Measurements from ENCODE around the gene BSPH1. TPM values are rescaled to one million over a fixed set of nuclear protein-coding genes. Genes with fewer than 3 reads are reported as not detected.
"Not testable (repeated sequence)": the region's sequence is repeated elsewhere in the genome, so short reads cannot be mapped to it uniquely, and the experiment has no call there.

Gene BSPH1, protein sequence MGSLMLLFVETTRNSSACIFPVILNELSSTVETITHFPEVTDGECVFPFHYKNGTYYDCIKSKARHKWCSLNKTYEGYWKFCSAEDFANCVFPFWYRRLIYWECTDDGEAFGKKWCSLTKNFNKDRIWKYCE
- not detected for total RNA-seq
- long read RNA-seq = 0 reads

- DNase-seq (no peak), ATAC-seq (no peak)
- intact Hi-C loops (cut with DNase I, micrococcal nuclease) = no loop called here
Observed at GRCh38 chr19:47992070-47992469, at the start of gene BSPH1. Gene BSPH1, minus strand, starts transcription at chr19:47992170. Its CDS starts 89 bp downstream, at chr19:47992081.

- intact Hi-C loops (cut with DNase I, micrococcal nuclease) = no loop called here
- no peak for ATAC-seq
- no peak for DNase-seq
Observed at GRCh38 chr19:48036765-48037164, 44.8 kb upstream of the BSPH1 start.

DNA sequence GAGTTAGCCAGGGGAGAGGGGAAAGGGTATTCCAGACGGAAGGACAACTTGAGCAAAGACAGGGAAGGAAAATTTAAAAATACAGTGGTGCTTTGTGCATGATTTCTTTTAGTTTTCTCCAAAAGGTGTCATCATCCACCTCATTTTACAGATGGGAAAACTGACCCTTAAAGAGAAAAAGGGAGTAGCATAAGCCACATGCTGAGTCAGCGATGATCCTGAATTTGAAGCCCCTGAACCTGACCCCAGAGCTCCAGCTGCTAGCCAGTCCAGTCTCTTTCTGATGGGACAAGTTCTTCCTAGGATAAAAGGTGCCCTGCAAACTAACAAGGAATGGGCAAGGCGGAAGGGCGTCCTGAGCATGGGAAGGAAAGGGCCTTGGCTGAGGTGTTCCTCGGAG lies 41.6 kb upstream of the BSPH1 start:
- DNase-seq (no peak), ATAC-seq (no peak)
- intact Hi-C loops (cut with DNase I, micrococcal nuclease) = no loop called here

DNA sequence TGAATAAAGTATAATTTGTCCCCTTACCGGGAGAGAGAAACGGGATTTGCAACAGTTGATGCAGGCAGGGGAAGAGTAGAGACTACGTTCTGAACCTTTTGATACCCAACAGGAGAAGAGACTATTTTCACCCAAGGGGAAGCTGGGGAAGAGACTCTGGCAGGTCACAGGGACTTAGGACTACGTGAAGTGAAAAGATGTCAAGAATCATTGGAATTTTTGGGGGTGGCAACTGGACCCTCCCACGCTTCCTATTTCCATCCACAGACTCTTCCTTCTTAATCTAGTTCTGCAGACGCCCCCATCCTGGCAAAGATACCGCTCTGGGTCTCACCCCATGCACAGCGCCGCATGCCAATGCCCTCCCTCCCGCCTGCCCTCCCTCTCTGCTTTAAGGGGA lies 38.1 kb upstream of the BSPH1 start:
- ATAC-seq (no peak), DNase-seq (no peak)
- intact Hi-C loops (cut with DNase I, micrococcal nuclease) = no loop called here

DNA sequence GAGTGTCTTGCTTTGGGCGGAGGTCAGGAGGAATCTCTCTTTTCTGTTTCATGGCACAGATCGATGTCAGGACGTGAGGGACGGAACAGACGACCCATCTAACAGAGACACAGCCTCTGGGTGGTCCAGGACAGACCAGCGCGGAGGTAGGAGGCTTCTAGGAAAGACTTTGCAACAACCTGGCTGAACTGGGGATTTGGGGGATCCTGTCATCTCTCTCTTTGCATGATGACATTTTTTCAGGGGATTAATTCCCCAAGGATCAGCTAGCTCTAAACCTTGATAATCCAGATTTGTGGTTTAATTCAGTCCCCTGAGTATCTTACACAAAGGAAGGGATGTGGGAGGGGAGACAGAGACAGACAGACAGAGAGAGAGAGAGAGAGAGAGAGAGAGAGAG lies 37.5 kb upstream of the BSPH1 start:
- DNase-seq = no peak
- ATAC-seq = no peak
- intact Hi-C loops (cut with DNase I, micrococcal nuclease) = no loop called here

DNA sequence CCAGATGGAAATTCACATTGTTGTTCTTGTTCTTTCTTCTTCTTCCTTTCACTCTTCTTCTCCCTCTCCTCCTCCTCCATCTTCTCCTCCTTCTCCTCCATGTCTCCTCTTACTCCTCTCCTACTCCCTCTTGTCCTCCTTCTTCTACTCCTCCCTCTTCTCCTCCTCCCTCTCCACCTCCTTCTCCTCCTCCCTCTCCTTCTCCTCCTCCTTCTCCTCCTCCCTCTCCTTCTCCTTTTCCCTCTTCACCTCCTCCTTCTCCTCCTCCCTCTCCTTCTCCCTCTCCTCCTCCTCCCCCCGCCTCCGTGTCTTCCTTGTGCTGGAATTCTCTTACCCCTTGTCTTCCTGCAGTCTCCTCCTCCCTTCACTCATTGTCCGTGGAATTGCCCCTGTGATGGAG lies 33.5 kb upstream of the BSPH1 start:
- intact Hi-C loops (cut with DNase I, micrococcal nuclease) = no loop called here
- ATAC-seq = no peak

GRCh38 chr19:48023518-48023917 lies 31.5 kb upstream of the BSPH1 start:
- DNase-seq = no peak
- intact Hi-C loops (cut with DNase I, micrococcal nuclease) = no loop called here
- no peak for ATAC-seq

More for the DNA sequence above, 33.5 kb upstream of the BSPH1 start:
- no peak for DNase-seq

- ATAC-seq (no peak), DNase-seq (no peak)
- intact Hi-C loops (cut with DNase I, micrococcal nuclease) = no loop called here
Observed at GRCh38 chr19:48023011-48023410, 31.0 kb upstream of the BSPH1 start.

- ATAC-seq = no peak
- no peak for DNase-seq
- intact Hi-C loops (cut with DNase I, micrococcal nuclease) = no loop called here
Observed at GRCh38 chr19:48020686-48021085, 28.7 kb upstream of the BSPH1 start.

DNA sequence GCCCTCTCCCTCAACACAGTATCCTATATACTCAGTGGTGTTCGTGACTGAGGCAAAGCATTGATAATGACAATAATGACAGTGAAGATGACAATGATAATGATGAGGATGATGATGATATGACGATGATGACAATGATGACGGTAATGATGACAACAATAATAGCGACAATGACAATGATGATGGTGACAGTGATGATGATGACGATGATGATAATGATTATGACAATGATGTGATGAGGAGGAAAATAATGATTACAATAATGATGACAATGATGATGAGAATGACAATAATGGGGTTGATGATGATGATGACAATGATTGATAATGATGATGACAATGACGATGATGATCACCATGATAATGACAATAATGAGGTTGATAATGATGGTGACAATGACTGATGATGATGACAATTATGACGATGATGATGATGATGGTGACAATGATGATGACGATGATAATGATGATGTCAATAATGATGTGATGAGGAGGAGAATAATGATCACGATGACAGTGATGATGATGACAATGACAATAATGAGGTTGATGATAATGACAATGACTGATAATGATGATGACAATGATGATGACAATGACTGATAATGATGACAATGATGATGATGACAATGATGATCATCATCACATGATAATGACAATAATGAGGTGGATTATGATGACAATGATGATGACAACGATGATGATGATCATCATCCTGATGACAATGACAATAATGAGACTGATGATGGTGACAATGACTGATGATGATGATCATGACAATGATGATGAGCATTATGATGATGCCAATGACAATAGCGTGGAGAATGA lies 19.2 kb upstream of the BSPH1 start:
- no peak for DNase-seq
- no peak for ATAC-seq
- intact Hi-C loops (cut with DNase I, micrococcal nuclease) = no loop called here

- ATAC-seq = no peak
- intact Hi-C loops (cut with DNase I, micrococcal nuclease) = no loop called here
Observed at GRCh38 chr19:48006762-48007161, 14.8 kb upstream of the BSPH1 start.

GRCh38 chr19:48004236-48004635 lies 12.3 kb upstream of the BSPH1 start:
- ATAC-seq (no peak), DNase-seq (no peak)
- intact Hi-C loops (cut with DNase I, micrococcal nuclease) = no loop called here

More at GRCh38 chr19:48006762-48007161, 14.8 kb upstream of the BSPH1 start:
- DNase-seq = no peak

- DNase-seq (no peak), ATAC-seq (no peak)
- intact Hi-C loops (cut with DNase I, micrococcal nuclease) = no loop called here
Observed at GRCh38 chr19:48000846-48001245, 8.9 kb upstream of the BSPH1 start.

- DNase-seq (no peak), ATAC-seq (no peak)
- intact Hi-C loops (cut with DNase I, micrococcal nuclease) = no loop called here
Observed at GRCh38 chr19:47998800-47999199, 6.8 kb upstream of the BSPH1 start.

DNA sequence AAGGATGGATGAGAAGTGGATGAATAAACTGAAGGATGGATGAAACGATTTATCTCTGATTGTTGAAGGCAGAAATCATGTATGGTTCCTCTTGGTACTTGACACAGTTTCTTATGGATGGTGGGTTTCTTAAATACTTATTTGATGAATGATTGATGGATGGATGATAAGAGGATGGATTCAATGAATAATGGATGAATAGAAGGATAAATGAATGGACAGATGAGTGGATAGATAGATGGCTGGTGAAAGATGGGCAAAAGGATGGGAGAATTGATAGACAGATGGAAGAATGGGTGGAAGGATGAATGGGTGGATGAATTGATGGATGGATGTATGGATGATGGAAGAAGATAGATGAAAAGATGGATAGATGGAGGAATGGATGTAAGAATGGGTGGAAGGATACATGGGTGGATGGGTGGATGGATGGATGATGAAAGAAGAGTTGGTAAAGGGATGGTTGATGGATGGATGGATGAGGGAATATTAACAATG lies 4.3 kb upstream of the BSPH1 start:
- no peak for DNase-seq
- intact Hi-C loops (cut with DNase I, micrococcal nuclease) = no loop called here
- ATAC-seq = no peak

GRCh38 chr19:47994209-47994802 lies 2.3 kb upstream of the BSPH1 start, which contains the start of gene ELSPBP1:
Gene ELSPBP1, plus strand, starts transcription at chr19:47994632. Its CDS starts 14,036 bp downstream, at chr19:48008668.
- intact Hi-C loops (cut with DNase I, micrococcal nuclease) = no loop called here
- ATAC-seq = no peak
- no peak for DNase-seq

DNA sequence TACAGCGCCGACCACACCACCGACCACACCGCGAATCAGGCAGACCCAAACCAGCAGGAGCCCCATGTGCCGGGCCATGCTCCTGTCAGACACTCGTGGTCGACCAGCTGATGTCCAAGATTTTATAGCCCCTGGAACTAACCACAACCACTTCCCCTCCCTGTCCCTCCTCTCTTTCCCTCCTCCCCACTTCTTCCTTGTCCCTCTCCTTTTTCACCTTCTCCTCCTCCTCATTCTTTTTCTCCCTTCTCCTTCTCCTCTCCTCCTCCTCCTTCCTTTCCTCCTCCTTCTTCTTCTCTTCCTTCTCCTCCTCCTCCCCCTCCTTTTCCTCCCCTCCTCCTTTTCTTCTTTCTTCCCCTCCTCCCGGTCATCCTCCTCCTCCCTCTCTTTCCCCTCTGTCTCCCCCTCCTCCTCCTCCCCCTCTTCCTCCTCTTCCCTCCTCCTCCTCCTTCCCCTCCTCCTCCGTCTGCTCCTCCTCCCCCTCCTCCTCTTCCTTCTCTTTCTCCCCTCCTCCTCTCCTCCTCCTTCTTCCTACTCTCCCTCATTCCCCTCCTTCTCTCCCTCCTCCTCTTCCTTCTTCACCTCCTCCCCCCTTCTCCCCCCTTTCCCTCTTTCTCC lies 670 bp downstream of the BSPH1 start:
- DNase-seq (no peak), ATAC-seq (no peak)
- intact Hi-C loops (cut with DNase I, micrococcal nuclease) = no loop called here

- intact Hi-C loops (cut with DNase I, micrococcal nuclease) = no loop called here
- DNase-seq (no peak), ATAC-seq (no peak)
Observed at GRCh38 chr19:47973529-47973928, 18.4 kb downstream of the BSPH1 start.

- peak in 1 of 2 donors; percentile 51 for DNase-seq
- intact Hi-C loops (cut with DNase I, micrococcal nuclease); ATAC-seq: not testable (repeated sequence)
Observed at GRCh38 chr19:47955936-47956335, 36.0 kb downstream of the BSPH1 start.

Measured in left colon (tissue), 2 donors.